Mesodermal cell (in vitro differentiated cells): ENCODE measurements around the gene SCCPDH.
"Not testable (repeated sequence)": the region's sequence is repeated elsewhere in the genome, so short reads cannot be mapped to it uniquely, and the experiment has no call there.

Experiments
- H3K27ac ChIP-seq: 2 replicates; pipeline ENCODE4 v1.7.0; 2013; ENCODE audit warnings: mild to moderate bottlenecking, low read depth, low read length, moderate library complexity; ENCODE audit not compliant: severe bottlenecking
- H3K36me3 ChIP-seq: 2 replicates; pipeline ENCODE4 v1.7.1; 2013; ENCODE audit warnings: mild to moderate bottlenecking, low read length, moderate library complexity; ENCODE audit not compliant: control insufficient read depth, insufficient read depth
- H3K4me1 ChIP-seq: one replicate; pipeline ENCODE4 v1.7.1; 2013; ENCODE audit warnings: mild to moderate bottlenecking, low read length; ENCODE audit not compliant: insufficient read depth, control insufficient read depth, poor library complexity, severe bottlenecking
- H3K4me3 ChIP-seq: 2 replicates; pipeline ENCODE4 v1.7.0; 2013; ENCODE audit warnings: low read length, control low read depth, mild to moderate bottlenecking; ENCODE audit not compliant: insufficient read depth, poor library complexity, severe bottlenecking; ENCODE audit errors: extremely low read depth
- H3K9me3 ChIP-seq: 2 replicates; pipeline ENCODE4 v1.7.1; 2013; ENCODE audit warnings: mild to moderate bottlenecking, low read length, moderate library complexity; ENCODE audit not compliant: control insufficient read depth
- WGBS, 2 experiments: methylation state at CpG; one replicate each; pipeline ENCODE4 v1.1.5; 2013; ENCODE audit warnings: missing lambda C conversion rate in 2 of 2; ENCODE audit not compliant: insufficient coverage in 2 of 2; 5-methylcytosine and 5-hydroxymethylcytosine counted together

Gene SCCPDH

DNA sequence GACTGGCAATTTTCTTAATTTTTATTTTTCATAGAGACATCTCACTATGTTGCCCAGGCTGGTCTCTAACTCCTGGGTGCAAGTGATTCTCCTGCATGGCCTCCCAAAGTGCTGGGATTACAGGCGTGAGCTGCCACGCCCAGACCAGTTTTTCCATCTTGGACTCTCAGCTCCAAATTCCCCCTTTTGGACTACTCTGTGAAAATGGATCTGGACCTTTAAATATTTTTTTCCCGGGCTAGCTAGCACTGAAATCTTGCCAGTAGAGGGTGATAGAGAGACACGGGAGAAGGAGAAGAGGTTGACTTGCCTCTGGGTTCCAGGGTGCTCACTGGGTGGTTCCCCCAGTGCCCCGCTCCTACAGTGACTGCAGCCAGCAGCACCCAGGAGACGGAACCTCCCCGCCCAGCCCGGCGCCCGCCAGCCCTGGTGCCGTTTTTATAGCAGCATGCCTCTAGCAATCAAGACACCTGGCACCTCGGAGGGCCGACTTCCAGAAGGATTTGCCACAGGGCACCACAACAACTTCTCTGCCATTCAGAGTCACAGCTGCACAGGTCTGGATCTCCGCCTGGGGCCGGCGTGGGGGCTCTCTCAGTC lies 34.7 kb upstream of the SCCPDH start:
- H3K4me1 ChIP-seq, result no peaks in the 10 kb centered on the region
- H3K9me3 ChIP-seq, result peaks cover 13% of the 10 kb centered on the region
- H3K27ac ChIP-seq, result no peak overlapping the region
- WGBS, 2 experiments, result 35 to 40% methylated on average over 11 to 14 of the region's 16 CpGs
- no peaks in the 10 kb centered on the region for H3K36me3 ChIP-seq
- no peak overlapping the region for H3K4me3 ChIP-seq

DNA sequence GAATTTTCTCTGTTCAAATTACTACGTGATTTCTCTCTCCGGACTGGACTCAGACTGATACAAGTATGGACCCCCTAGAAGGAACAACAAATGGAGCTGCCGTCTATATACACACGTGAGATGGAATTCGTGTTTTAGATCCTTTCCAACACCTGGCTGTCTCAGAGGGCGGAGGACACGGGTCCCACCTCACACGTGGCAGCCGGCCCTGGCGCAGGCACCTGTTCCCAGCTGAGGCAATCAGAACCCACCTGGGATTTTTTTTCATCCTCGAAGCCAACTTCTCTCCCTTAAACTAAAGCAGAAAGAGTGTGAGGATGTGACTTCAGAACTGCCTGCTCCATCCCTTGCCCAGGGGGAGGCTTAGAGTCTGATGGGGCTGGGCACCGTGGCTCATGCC lies 34.1 kb upstream of the SCCPDH start:
- Histone ChIP-seq H3K36me3 (no peaks in the 10 kb centered on the region), H3K9me3 (peaks cover 13% of the 10 kb centered on the region), H3K4me1 (no peaks in the 10 kb centered on the region), H3K27ac (no peak overlapping the region), H3K4me3 (no peak overlapping the region)
- WGBS, 2 experiments, result 90 to 92% methylated on average over 10 to 11 of the region's 12 CpGs

DNA sequence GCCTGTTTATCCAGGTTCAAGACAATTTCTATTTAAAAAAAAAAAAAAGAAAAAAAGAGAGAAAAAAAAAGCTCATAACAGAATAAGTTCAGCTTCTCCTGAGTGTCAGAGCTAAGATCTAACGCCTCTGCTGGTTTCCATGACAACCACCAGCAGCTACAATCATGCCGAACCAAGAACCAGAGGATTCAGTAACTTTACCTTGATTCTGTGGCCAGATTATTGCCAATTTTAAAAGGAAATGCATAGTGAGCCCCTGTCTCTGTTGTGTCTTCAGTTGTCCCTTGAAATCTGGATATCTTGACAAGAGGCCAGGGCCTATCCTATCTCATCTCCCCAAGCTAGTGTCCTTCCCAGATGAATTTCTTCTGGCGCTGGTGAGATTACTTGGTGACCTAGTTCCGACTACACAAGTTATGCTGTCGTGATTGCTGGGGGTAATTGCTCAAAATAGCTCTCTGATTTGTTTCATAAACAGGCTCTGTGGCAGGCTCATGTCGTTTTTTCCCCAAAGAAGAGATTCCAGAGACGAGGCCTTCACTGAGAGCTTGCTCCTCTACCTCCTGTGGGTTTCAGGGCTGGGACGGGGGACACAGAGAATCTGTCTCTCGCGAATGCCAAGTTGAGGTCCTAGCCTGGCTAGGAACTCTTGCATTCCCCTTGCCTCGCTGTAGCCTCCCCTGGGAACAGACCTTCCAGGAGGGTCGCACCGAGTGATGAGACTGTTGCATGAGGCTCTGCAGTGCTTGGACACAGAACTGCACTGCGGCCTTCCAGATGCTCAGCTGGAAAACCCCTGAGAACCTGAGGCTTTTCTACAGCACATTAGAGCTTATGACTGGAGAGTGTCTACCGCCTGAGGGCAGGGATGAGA lies 32.4 kb upstream of the SCCPDH start:
- Histone ChIP-seq H3K36me3 (no peaks in the 10 kb centered on the region), H3K4me1 (no peaks in the 10 kb centered on the region), H3K27ac (no peak overlapping the region), H3K9me3 (peaks cover 20% of the 10 kb centered on the region), H3K4me3 (no peak overlapping the region)
- WGBS, 2 experiments, result 80 to 85% methylated on average over 12 to 15 of the region's 15 CpGs

DNA sequence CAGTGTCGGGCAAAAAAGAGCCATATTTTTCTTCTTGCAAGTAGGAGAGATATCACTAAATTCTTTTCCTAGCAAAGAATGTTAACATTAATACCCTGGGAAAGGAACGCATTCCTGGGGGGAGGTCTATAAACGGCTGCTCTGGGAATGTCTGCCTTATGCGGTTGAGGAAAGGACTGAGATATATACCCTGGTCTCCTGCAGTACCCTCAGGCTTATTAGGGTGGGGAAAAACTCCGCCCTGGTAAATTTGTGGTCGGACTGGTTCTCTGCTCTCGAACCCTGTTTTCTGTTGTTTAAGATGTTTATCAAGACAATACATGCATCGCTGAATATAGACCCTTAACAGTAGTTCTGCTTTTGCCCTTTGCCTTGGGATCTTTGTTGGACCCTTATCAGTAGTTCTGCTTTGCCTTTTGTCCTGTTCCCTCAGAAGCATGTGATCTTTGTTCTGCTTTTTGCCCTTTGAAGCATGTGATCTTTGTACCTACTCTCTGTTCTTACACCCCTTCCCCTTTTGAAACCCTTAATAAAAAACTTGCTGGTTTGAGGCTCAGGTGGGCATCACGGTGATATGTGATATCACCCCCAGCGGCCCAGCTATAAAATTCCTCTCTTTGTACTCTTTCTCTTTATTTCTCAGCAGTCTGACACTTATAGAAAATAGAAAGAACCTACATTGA lies 29.9 kb upstream of the SCCPDH start:
- H3K36me3 ChIP-seq, H3K4me3 ChIP-seq, H3K27ac ChIP-seq, H3K4me1 ChIP-seq: not testable (repeated sequence)
- WGBS, 2 experiments, result 87 to 94% methylated on average over 7 to 9 of the region's 10 CpGs
- peaks cover 20% of the 10 kb centered on the region for H3K9me3 ChIP-seq

DNA sequence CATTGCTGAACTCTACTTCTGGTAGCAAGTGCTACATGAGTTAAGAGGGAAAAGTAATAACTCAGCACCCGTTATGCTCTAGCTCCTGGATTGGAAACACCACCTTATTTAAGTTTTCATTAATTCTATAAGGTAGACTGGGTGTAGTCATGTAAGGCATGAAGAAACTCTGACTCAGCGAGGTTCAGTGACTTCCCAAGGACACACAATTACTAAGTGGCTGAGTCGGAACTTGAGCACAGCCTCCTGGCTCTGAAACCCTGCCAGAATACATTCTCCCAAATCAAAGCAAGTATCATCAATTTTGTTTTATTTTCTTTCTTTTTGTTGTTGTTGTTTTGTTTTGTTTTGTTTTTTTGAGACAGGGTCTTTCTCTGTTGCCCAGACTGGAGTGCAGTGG lies 29.1 kb upstream of the SCCPDH start:
- peaks cover 3% of the 10 kb centered on the region for H3K4me1 ChIP-seq
- H3K36me3 ChIP-seq, result no peaks in the 10 kb centered on the region
- H3K27ac ChIP-seq, result no peak overlapping the region
- 100% methylated on average over 2 of the region's 3 CpGs; no CpG with 5 or more reads in 1 of the 2 experiments for WGBS, 2 experiments
- peaks cover 20% of the 10 kb centered on the region for H3K9me3 ChIP-seq
- no peak overlapping the region for H3K4me3 ChIP-seq

DNA sequence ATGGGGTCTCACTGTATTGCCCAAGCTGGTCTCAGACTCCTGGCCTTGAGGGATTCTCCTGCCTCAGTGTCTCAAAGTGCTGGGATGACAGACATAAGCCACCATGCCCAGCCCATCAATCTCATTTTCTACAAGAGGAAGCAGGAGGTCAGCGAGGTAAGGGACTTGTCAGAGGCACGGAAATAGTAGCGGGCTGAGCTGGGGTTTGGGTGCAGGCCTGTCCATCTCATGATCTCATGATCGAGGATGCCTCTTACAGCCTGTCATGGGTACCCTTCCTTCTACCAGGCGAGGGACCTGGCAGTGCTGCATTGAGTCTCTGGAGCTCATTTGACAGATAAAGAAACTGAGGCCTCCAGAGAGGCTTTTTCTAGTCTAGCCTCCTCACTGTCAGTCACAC lies 28.5 kb upstream of the SCCPDH start:
- Histone ChIP-seq H3K4me1 (peaks cover 3% of the 10 kb centered on the region), H3K9me3 (peaks cover 20% of the 10 kb centered on the region), H3K4me3 (no peak overlapping the region), H3K27ac (no peak overlapping the region), H3K36me3 (no peaks in the 10 kb centered on the region)
- WGBS, 2 experiments, result 85 to 89% methylated on average over 5 of the region's 5 CpGs

DNA sequence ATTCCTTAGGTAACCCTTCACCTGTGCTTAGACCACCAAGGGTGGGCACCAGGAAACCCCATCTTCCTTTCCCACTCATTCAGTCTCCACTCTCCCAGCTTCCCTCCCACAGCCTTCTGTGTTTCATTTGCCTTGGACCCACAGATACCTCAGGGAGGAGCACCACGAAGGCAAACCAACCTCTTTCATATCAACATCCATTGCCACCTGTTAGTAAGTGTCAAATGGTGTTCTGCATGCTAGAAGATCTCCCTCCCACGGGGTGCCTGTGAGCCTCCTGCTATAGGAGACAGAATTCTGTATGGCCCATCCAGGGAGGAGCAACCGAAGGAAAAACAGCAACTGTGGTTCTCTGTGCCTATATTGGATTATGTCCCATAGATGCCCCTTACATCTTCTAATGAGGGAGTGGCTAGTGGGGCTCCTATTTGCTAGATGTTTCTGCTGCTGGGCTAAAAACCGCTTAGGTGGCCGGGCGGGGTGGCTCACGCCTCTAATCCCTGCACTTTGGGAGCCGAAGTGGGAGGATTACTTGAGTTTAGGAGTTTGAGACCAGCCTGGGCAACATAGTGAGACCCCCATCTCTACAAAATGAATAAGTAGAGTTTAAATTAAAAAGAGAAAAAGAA lies 25.6 kb upstream of the SCCPDH start:
- Histone ChIP-seq H3K27ac (no peak overlapping the region), H3K36me3 (no peaks in the 10 kb centered on the region), H3K9me3 (peaks cover 10% of the 10 kb centered on the region), H3K4me3 (no peak overlapping the region), H3K4me1 (peaks cover 3% of the 10 kb centered on the region)
- WGBS, 2 experiments, result 90 to 96% methylated on average over 5 to 7 of the region's 8 CpGs

DNA sequence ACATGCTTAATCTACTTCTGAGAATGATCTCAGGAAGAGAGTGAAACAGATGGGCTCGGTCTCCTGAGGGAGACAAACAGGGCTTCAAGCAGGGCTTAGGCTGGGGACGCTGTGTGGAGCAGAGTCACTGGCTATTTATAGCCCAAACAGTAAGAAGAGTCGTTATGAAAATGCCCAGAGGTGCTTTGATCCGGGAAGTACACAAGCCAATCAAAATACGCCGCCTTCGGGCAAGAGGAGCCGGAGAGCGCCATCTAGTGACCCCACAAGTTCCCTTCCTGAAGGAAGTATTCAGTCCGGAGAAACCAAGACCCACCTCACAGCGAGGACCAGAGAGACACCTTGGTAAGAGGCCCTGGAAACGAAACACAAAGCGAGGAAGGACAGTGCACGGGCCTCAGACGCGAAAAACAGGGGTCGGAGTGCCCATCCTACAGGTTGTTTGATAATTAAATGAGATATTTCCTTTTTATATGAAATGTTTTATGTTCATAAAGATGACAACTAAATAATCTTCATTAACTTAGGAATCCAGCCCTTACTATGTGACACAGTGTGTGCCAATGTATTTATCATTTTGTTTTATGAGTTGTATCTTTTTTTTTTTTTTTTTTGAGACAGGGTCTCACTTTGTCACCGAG lies 25.0 kb upstream of the SCCPDH start:
- WGBS, 2 experiments, result 10 to 19% methylated on average over 13 of the region's 18 CpGs
- H3K4me3 ChIP-seq, result no peak overlapping the region
- H3K9me3 ChIP-seq, result peaks cover 7% of the 10 kb centered on the region

DNA sequence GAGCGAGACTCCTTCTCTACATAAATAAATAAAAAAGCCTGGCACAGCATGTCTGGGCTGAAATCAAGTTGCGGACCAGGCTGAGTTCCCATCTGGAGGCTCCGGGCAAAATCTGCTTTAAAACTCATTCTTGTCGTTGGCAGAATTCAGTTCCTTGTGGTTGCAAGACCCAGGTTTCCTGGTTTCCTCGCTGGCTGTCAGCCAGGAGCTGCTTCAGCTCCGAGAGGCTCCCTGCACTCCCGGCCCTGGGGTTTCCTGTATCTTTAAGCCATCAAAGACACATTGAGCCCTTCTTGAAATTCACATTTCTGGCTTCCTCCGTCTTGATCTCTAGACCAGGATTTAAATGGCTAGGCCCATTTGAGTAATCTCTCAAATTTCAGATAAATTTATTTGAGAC lies 20.6 kb upstream of the SCCPDH start:
- WGBS, 2 experiments, result 92% methylated on average over 8 of the region's 8 CpGs
- Histone ChIP-seq H3K27ac (no peak overlapping the region), H3K4me3 (no peak overlapping the region), H3K9me3 (no peaks in the 10 kb centered on the region), H3K36me3 (no peaks in the 10 kb centered on the region), H3K4me1 (peaks cover 3% of the 10 kb centered on the region)

More for the DNA sequence above, 25.0 kb upstream of the SCCPDH start:
- H3K4me1 ChIP-seq, result peaks cover 3% of the 10 kb centered on the region
- H3K36me3 ChIP-seq, result no peaks in the 10 kb centered on the region
- no peak overlapping the region for H3K27ac ChIP-seq

DNA sequence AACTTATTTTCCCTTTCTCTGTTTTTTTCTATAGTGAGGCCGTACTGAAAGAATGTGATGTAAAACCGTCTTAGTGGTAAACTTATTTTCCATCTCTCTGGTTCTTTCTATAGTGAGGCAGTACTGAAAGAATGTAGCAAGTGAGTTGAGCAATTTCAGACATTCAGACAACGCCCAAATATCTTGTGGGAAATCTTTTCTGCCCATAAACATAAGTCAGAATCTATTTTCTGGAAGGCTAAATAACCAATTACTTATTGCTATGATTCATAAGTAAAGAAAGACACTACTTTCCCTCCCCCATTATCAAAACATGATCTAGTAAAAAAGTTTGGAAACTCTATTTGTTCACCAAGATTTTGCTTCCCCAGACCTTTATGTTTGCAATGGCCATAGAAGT lies 18.8 kb upstream of the SCCPDH start:
- WGBS, 2 experiments, result no CpG with 5 or more reads among the region's 3 CpGs
- Histone ChIP-seq H3K27ac (no peak overlapping the region), H3K36me3 (no peaks in the 10 kb centered on the region), H3K4me1 (no peaks in the 10 kb centered on the region), H3K9me3 (no peaks in the 10 kb centered on the region), H3K4me3 (no peak overlapping the region)
